ENCODE data around the gene POU6F2.
"Not testable (repeated sequence)": the region's sequence is repeated elsewhere in the genome, so short reads cannot be mapped to it uniquely, and the experiment has no call there.

The POU6F2 gene

GRCh38 chr7:39130857-39131526 is 153.3 kb downstream of the POU6F2 start:
- peak; percentile 65 for DNase-seq

DNA sequence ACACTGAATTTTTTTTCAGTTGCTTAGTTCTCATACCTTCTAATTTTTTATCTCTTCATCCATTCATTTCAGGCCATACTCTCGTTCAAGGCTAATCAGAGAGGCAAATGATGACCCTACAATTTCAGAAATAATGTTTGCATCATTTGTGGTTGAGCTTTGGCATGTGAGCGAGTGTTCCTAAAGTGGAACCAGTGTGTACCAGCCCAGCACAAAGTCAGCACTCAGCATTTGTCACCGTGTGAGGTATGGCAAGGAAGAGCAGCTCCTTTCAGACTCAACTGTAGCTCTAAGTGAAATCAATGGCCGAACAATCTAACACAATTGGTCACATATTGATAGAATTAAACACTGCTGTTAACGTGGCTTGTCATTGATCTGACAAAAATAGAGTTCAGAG is 154.6 kb downstream of the POU6F2 start:
- DNase-seq: no peak

DNA sequence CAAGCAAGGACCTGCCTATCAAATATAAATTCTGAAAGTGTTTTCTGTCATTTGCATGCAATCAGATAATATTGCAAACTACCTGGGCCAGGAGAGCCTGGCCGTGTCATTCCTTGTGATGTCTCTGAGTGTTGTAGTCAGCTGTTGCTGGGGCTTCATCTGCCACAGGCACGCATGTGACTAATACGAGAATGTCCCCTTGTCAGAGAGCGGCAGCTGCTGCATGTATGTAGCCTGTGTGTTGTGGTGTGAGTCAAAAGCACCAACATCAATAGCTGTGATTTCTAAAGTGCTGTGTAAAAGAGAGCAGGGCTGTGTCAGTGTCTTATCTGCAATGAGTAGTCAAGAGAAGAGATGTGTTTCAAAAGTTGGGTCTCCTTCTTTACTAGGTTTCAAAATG is 155.4 kb downstream of the POU6F2 start:
- DNase-seq: no peak

- no peak for DNase-seq
Measured at GRCh38 chr7:39137480-39137879, 159.8 kb downstream of the POU6F2 start.

GRCh38 chr7:39142750-39143149 is 165.0 kb downstream of the POU6F2 start:
- no peak for DNase-seq

- DNase-seq: no peak
Measured at GRCh38 chr7:39144420-39144819, 166.7 kb downstream of the POU6F2 start.

DNA sequence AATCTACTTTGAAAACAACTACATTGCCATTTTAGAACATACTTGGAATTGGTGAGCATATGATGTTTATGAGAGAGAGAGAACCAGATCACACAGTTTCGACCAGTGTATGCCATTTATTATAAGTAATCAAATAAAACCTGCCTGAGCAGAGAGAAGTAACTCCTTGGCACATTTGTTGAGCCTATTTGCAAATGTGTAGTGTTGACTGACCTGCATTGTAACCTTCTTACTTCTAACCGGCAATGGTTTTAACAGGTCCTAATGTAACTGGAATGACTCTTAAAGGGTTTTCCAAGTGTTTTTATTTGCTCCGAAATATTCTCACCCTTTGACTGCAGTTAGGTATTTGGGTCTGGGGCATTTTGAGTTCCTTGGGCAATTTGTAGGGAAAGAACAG is 167.6 kb downstream of the POU6F2 start:
- DNase-seq: no peak

DNA sequence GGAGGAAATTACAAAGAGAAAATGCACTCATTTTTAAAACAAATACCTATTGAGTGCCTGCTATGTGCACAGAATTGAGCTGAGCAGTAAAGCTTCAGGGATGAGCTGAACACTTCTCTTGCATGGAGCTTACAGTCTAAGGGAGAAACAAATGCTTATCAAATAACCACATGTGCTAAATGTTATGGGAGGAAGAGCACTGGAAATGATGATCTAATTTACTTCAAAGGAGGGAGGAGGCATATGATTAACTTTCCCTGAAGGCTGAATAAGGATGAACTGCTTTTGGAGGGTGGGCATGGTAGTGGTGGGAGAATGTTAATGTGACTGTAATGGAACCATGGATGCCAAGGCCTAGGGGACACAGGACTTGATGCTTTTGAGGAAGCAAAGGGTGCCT is 168.2 kb downstream of the POU6F2 start:
- DNase-seq: no peak

DNA sequence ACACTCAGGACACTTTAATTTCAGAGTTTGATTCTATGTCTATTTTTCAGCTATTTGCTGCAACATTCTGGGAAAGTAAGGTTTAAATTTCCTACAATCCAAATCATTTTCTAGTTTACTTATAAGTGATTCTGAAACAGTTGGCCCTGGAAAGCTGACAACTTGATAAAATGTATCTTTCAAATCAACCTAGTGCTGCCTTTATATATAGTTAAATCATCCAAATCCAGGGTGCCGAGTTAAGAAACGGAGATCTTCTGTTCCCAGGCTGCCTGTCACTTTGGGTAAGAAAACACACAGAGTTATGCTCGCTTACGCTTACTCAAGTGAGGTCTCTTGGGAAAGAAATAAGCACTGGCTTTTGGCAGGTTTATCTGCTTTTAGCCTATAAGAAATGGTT is 175.0 kb downstream of the POU6F2 start:
- DNase-seq: no peak

DNA sequence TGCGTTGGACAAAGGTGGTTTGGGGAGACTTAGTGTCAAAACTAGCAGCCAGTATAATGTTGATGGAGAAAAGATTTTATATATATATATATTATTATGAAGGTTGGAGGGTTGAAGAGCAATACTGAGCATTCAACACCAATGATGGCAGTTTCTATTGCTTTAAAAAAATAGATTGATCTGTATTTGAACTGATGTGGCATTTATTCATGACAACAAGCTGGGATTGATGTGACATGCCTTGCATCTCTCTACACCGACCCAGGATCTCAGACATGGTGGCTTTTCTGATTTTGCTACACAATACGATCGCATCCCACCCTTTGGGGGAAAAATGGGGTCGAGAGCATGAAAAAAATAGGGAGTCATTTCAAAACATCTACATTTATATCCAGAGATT is 175.4 kb downstream of the POU6F2 start:
- no peak for DNase-seq

DNA sequence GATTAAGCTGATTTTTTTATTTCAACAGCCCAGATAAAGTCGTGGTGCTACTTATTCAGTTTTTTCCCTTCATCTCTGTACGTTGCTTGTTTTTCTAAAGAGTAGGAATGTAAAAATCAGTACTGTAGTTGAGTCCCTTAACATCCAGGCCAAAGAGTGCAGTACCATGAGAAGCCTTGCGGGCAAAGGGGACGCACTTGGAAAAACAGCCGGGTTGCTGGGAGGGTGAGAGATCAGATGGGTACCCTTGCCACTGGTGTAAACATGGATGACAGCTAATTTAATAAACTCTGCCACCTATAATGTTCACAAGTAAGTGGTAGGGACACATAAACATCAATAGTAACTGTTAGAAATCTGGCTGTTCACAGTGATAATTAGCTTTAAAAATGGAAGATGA is 175.9 kb downstream of the POU6F2 start:
- no peak for DNase-seq

DNA sequence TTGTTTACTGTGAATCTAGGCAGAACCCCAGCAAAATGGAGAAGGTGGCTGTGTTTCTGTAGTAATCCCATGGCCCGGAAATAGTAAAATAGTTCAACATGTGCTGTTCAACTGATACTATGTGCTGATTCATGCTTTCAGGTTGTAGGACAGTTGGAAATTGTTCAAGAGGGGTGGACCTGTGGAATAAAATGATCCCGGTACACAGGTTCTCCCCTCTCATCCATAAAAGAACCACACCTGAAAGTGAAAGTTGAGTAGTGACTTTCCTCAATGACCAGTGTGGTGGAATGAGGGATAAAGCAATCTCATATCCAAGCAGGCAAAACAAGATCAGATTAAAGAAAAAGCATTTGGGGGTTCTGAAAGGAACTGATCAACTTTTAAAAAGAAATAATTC is 177.1 kb downstream of the POU6F2 start:
- DNase-seq: no peak

GRCh38 chr7:39158367-39158766 is 180.7 kb downstream of the POU6F2 start:
- no peak for DNase-seq

- no peak for DNase-seq
Measured at GRCh38 chr7:39161903-39162302, 184.2 kb downstream of the POU6F2 start.

DNA sequence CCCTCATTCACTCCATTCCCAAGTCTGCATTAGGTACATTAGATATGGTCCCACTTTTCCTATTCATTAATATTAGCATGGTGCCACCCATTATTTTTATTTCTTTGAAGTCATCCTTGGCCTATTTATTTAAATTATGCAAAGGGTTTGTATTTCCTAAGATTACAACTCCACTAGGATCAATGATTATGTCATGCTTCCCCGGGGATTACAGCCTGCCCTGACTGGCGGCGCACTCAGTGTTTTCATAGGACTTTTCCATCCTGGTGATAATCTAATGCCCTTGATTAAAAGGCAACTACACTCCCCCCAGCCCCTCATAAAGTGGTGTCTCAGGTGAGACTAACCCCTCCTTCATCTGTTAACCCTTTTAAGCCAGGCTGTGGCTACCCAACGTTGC is 187.2 kb downstream of the POU6F2 start:
- no peak for DNase-seq

DNA sequence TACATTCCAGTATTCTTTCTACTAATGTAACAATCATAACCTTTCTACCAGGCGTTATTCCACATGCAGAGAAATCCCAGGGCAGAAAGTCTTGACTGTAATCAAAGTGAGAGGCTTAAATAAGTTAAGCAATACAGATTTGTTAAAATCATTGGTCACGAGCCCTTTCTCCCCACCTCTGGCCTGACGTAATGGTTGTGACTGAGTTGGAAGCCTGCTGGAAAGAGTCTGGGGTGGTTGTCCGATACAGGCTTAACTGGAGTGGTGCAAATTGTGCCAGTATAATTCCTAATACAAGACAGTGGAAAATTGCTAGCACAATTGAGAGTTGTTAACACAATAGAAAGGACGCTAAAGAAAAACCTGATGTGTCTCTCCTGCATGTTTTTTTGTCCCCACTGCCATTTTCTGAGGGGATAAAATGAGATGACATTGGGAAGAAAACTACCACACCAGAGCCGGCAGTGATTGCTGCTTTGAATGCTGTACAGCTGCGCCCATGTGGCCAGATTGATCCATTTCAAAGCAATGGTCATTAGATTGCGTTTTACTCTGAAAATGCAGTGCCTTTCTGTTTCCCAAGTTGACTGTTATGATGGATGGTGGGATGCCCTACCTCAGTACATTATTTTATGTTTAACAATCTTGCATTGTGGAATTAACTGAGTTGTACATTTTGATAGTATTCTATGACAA is 190.8 kb downstream of the POU6F2 start:
- DNase-seq: no peak

DNA sequence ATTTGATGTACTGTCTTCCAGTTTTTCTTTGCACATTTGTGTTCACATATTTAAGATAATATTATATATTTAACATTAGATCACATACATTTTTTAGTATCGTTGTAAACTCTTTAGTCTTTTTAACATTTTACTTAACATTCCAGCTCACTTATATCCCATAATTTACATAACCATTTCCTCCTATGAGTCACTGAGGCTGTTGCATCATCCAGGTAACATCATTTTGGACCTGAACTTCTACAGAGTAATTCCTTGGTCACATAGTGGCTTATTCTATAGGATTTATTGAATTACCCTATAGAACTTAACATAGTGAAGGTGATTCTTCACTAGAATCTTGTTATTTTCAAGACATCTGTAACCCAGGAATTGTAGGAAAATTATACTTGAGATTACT is 194.4 kb downstream of the POU6F2 start:
- no peak for DNase-seq

DNA sequence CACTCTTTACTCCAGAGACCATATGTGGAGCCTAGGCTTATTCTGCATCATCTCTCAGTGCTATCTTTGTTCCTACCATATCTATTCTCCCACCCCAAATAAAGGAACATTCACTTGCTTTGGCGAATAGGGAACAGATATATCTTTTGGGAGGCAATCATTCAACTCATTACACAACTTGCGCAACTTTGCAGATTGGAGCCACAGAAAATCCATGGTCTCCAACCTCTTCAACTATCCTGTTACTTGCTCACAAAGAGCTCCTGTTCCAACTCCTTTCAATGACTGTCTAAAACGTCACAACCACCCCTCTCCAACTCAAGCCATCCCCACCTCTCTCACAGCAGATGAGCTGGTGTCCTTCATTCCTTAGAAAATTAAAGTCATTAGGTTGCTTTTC is 203.7 kb downstream of the POU6F2 start:
- DNase-seq: no peak

DNA sequence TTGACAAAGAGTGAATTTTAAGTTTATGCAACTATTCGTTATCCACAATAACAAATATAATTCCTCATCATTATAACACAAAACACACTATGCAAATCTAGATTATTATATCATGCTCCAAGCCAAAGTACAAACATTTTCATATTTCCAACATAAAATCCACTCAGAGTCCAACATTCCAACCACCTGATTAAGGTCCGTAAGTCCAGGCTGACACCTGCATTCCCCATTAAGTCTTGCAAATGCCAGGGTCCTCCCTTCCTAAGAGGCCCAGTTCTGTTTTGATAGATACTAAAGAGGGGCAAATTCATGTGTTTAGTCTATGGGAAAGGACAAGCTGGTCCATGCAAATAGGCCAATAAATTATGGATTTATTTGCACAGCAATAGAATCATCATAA is 206.1 kb downstream of the POU6F2 start:
- no peak for DNase-seq

GRCh38 chr7:39184391-39184790 is 206.7 kb downstream of the POU6F2 start:
- no peak for DNase-seq

- DNase-seq: no peak
Measured at GRCh38 chr7:39186131-39186530, 208.4 kb downstream of the POU6F2 start.

GRCh38 chr7:39186671-39187070 is 209.0 kb downstream of the POU6F2 start:
- DNase-seq: no peak

GRCh38 chr7:39187130-39187529 is 209.4 kb downstream of the POU6F2 start:
- DNase-seq: no peak

DNA sequence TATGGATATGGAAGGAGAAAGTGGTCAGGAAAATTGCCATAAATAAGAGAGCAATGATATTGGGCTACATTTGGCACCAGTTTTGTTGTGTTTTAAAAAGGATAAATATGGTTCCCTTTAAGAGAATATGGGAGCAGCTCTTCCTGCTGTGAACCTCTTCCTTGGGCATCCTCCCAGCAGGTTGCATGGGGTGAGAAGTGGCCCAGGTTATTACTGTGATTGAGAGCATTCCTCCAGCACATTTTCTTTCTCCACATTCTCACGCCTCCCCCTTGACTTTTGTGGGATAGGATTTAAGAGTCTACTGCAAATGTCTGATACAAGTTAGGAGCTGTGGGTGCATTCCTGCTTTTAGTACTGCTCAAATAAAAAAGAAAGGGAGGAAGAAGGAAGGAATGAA is 214.8 kb downstream of the POU6F2 start:
- DNase-seq: no peak

GRCh38 chr7:39194388-39194787 is 216.7 kb downstream of the POU6F2 start:
- not testable (repeated sequence) for DNase-seq

Measured in COR-L47 (cell line).